ENCODE results near the gene COQ9. TPM values are rescaled to one million over a fixed set of nuclear protein-coding genes. Genes with fewer than 3 reads are reported as not detected.

The COQ9 gene
- total RNA-seq, 1 donor from 2014 or later: 35.7 TPM

GRCh38 chr16:57507136-57508034 lies 60.1 kb downstream of the COQ9 start:
- Histone ChIP-seq H3K27ac (no peak overlapping the region), H3K36me3 (peaks cover 3 to 5% of the 10 kb centered on the region in 2 donors), H3K4me1 (no peaks in the 10 kb centered on the region), H3K27me3 (no peaks in the 10 kb centered on the region), H3K4me3 (no peak overlapping the region), H3K9me3 (no peaks in the 10 kb centered on the region)
- no peak for DNase-seq (ENCODE audit: low spot score in 2 of 2)
- intact Hi-C loops (cut with DNase I): no loop called here
- TF ChIP-seq, protein P1, sequence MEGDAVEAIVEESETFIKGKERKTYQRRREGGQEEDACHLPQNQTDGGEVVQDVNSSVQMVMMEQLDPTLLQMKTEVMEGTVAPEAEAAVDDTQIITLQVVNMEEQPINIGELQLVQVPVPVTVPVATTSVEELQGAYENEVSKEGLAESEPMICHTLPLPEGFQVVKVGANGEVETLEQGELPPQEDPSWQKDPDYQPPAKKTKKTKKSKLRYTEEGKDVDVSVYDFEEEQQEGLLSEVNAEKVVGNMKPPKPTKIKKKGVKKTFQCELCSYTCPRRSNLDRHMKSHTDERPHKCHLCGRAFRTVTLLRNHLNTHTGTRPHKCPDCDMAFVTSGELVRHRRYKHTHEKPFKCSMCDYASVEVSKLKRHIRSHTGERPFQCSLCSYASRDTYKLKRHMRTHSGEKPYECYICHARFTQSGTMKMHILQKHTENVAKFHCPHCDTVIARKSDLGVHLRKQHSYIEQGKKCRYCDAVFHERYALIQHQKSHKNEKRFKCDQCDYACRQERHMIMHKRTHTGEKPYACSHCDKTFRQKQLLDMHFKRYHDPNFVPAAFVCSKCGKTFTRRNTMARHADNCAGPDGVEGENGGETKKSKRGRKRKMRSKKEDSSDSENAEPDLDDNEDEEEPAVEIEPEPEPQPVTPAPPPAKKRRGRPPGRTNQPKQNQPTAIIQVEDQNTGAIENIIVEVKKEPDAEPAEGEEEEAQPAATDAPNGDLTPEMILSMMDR (IDR thresholded peaks at IDR 0.05): no peak

GRCh38 chr16:57508035-57508425 lies 60.8 kb downstream of the COQ9 start:
- Histone ChIP-seq H3K9me3 (no peaks in the 10 kb centered on the region), H3K36me3 (peaks cover 9 to 11% of the 10 kb centered on the region in 2 donors), H3K27me3 (no peaks in the 10 kb centered on the region), H3K27ac (no peak overlapping the region), H3K4me1 (no peaks in the 10 kb centered on the region), H3K4me3 (no peak overlapping the region)
- DNase-seq (ENCODE audit: low spot score in 2 of 2): no peak
- intact Hi-C loops (cut with DNase I): no loop called here
- TF ChIP-seq, protein P1 (IDR thresholded peaks at IDR 0.05): no peak

GRCh38 chr16:57509231-57509923 lies 62.1 kb downstream of the COQ9 start:
- Histone ChIP-seq H3K4me1 (no peaks in the 10 kb centered on the region), H3K4me3 (no peak overlapping the region), H3K27me3 (no peaks in the 10 kb centered on the region), H3K27ac (no peak overlapping the region), H3K9me3 (no peaks in the 10 kb centered on the region), H3K36me3 (peaks cover 13 to 22% of the 10 kb centered on the region in 2 donors)
- TF ChIP-seq, protein P1 (IDR thresholded peaks at IDR 0.05): no peak
- intact Hi-C loops (cut with DNase I): no loop called here
- DNase-seq (ENCODE audit: low spot score in 2 of 2): no peak

- Histone ChIP-seq H3K27me3 (no peaks in the 10 kb centered on the region), H3K9me3 (no peaks in the 10 kb centered on the region), H3K4me1 (no peaks in the 10 kb centered on the region), H3K36me3 (peaks cover 21 to 31% of the 10 kb centered on the region in 2 donors), H3K4me3 (no peak overlapping the region), H3K27ac (no peak overlapping the region)
- intact Hi-C loops (cut with DNase I): no loop called here
- TF ChIP-seq, protein P1 (IDR thresholded peaks at IDR 0.05): no peak
- DNase-seq (ENCODE audit: low spot score in 2 of 2): no peak
Observed at GRCh38 chr16:57510016-57510871, 63.0 kb downstream of the COQ9 start.

Other genes with a start within 250 kb of the COQ9 start
- gene ARL2BP, start 202.2 kb upstream of the COQ9 start, total RNA-seq: 44.1 TPM
- gene PLLP, start 162.8 kb upstream of the COQ9 start, total RNA-seq: 0.21 TPM
- gene CCL22, start 88.7 kb upstream of the COQ9 start, total RNA-seq: not detected
- 251 TPM for gene CX3CL1, start 75.0 kb upstream of the COQ9 start, total RNA-seq
- not detected for gene CCL17, start 42.7 kb upstream of the COQ9 start, total RNA-seq
- gene CIAPIN1, start 94 bp upstream of the COQ9 start, total RNA-seq: 28.7 TPM
- gene POLR2C, start 15.2 kb downstream of the COQ9 start, total RNA-seq: 110 TPM
- gene DOK4, start 39.0 kb downstream of the COQ9 start, total RNA-seq: 40.2 TPM
- gene CCDC102A, start 89.1 kb downstream of the COQ9 start, total RNA-seq: 13.7 TPM
- not detected for gene ADGRG5, start 95.2 kb downstream of the COQ9 start, total RNA-seq
- 343 TPM for gene ADGRG1, start 181.2 kb downstream of the COQ9 start, total RNA-seq
- gene ADGRG3, start 220.8 kb downstream of the COQ9 start, total RNA-seq: not detected
- gene DRC7, start 247.3 kb downstream of the COQ9 start, total RNA-seq: not detected

All from ascending aorta (tissue), 2 donors.